ENCODE results near the gene AMT.

AMT gene, protein sequence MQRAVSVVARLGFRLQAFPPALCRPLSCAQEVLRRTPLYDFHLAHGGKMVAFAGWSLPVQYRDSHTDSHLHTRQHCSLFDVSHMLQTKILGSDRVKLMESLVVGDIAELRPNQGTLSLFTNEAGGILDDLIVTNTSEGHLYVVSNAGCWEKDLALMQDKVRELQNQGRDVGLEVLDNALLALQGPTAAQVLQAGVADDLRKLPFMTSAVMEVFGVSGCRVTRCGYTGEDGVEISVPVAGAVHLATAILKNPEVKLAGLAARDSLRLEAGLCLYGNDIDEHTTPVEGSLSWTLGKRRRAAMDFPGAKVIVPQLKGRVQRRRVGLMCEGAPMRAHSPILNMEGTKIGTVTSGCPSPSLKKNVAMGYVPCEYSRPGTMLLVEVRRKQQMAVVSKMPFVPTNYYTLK

DNA sequence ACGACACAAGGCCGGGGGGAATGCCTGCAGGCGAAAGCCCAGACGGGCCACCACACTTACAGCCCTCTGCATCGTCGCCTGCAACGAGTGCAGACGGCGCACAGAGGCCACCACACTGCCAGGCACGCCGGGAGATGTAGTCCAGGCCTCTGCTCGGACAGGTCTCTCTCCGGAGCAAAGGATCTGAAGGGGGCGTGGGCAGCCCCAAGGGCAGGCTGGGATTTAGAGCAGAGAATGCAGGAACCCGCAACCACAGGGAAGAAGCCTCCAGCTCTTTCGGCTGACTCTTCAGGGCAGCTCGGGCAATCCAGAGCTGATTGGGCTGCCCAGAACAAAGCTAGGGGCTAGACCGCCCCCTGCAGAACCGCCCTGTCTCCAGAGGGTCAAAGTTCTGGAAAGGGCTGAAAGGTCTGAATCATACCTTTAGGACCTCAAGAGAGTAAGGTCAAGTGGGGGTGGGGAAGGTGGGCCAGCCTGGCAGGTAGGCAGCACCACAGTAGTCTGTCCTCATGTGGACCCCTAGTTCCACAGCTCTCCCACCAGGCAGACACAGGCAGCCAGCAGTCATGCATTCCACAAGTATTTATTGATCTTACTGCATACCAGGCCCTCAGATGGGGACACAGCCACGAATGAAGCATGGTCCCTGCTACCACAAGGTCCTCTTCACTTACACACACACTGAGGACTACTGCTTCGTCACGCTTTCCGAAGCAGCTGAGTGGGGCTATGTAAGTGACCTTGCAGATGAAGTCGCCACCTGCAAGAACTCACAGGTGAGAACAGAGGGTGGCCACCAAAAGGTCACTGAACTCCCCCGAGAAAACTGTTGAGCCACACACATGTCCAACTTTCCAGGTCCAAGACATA is at the start of gene AMT:
Gene AMT, minus strand, starts transcription at position 95 of the 870 bp plus-strand sequence. Its CDS starts 23 bp downstream, at position 72.
- no peak for DNase-seq (ENCODE audit: low read depth in 1 of 2, low spot score in 1 of 2)

DNA sequence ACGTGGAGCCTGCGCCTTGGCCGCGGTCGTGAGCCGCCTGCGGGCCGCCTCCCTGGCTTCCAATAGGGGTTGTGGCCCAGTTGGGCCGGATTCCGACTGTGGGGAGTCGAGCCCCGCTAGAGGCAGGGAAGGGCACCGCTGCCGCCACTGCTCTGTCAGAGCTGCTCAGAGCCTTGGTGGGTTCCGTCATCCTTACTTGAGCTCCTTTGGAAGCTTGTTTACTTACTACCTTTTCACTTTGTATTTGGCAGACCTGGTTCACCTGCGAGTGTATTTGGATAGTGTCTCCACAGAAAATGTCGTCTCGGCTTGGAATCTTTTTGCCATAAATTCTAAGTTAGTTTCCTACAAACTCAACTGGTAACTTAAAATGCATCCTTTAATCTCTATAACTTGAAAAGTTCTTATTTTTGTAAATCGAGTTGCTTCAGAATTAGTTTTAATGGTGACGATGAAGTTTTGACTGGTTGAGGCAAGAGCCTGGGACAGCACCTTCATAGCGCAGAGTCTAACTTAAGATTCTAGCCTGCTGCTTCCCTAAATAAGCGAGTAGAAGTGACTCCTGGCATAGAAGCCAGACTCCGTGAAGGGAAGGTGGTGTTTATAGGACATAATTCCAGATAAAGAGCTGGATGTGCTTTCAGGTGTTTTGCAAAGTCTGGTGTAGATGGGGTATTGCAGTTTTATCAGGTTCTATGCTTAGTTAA is 48.6 kb upstream of the AMT start:
- DNase-seq (ENCODE audit: low read depth in 1 of 2, low spot score in 1 of 2): no peak

DNA sequence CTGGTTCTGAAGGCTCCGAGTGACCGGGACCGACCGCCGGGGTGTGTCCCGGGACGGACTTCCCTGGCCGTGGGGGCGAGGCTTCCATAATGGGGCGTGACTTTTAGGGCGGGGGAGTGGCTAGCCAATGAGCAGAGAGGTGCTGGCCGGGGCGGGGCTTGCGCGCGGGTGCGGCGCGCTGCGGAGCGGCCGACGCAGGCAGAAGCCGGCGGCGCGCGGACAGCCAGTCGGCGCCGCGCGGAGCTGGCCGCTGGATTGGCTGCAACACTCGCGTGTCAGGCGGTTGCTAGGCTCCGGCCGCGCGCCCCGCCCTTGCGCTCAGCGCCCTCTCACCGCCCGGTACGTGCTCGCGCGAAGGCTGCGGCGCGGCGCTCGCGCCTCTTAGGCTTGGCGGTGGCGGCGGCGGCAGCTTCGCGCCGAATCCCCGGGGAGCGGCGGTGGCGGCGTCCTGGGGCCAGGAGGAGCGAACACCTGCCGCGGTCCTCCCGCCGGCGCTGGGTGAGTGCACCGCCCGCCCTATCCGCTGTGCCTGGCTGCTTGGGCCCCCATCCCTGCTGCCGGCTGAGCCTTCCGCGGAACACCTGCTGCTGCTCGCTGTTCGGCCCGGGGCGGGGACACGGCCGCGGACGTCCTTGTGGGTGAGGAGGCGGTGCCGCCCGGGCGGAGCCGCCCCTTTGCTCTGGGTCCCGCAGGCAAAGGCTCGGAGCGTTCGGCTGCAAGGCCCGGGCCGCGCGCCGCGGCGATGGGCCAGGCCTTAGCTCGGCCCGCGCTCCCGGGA is 47.9 kb upstream of the AMT start, which contains the start of gene DAG1:
Gene DAG1, plus strand, starts transcription at position 332 of the 778 bp plus-strand sequence. CDS start 40,268 bp downstream, outside the sequence.
- peak; percentile 92 to 94 for DNase-seq (ENCODE audit: low read depth in 1 of 2, low spot score in 1 of 2)

DNA sequence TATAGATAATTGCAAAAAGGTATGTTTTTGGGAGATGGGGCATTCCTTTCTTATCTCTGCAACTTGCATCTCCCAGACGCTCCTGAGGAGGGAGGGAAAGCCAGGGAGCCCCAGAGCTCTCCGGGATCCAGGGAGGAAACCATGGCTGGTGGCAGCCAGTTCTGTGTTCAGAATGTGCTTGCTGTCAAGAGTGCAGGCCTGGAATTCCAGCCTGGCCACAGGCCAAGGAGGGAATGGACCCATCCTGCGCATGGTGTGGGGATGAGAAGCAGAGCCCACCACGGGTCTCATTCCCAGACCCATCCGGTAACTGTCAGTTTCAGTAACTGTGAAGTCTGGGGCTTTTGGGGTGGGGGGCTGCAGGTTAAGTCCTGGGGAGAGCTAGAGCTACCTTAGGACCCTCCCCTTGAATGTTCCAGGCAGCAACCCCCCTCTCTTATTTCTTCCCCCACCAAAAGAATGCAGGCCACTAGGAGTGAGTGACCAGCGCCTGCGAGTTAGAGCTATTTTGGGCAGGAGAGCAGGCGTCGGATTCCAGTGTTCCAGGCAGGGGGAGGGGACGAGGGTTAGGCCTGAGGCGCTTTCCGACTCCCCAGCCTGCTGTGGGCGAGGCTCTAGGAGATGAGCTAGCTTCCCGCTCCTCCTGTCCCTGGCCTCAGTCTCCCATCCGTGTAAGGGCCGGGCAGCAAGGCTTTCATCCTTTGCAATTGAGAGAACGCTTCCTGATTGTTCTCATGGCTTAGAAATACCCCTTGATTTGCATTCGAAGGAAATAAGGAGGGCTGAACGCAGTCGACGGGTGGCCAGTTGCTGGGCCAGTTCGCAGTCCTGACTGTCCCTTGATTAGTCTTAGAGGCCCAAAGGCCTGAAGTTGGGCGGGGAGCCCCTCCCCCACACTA is 47.0 kb upstream of the AMT start:
- DNase-seq (ENCODE audit: low read depth in 1 of 2, low spot score in 1 of 2): no peak

DNA sequence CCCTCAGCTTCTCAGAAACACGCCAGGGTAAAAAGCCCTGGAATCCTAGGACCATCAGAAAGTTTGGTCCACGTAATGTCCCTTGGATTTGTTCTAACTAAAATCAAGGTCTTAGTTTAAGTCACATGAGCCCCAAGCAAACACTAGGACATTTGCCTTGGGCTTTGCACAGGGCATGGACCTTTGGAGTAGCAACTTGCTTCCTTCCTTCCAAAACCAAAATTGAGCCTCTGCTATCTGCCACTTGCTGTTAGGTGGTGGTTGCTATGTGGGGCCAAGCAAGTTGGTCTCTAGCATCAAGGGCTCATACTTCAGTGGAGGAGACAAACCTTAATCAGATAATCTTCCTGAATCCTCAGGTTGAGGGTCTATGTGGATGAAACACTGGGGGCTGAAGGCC is 43.8 kb upstream of the AMT start:
- DNase-seq (ENCODE audit: low read depth in 1 of 2, low spot score in 1 of 2): no peak

DNA sequence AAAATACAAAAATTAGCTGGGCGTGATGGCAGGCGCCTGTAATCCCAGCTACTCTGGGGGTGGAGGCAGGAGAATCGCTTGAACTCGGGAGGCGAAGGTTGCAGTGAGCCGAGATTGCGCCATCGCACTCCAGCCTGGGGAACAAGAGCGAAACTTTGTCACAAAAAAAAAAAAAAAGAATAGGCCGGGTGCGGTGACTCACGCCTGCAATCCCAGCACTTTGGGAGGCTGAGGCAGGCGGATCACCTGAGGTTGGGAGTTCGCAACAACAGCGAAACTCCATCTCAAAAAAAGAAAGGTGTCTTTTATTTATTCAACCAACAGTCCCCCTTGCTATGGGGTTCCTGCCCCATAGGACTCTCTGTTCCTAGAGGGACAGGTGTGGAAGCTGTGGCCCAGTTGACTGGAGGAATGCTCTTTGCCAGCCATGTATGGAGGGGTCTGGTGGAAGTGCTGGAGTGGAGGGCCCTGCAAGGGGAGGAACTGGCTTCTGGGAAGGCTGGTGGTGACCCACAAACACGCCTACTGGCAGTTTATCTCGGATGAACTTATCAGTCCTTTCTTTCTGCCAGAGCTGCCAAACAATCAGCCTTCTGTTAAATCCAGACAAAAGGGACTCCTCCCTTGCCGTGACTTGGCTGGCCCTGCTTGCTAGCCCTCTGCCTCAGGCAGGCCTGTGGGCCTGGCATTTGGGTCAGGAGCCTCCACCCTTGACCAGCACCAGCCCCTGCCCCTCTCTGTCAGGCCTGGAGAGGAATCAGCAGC is 43.2 kb upstream of the AMT start:
- no peak for DNase-seq (ENCODE audit: low read depth in 1 of 2, low spot score in 1 of 2)

DNA sequence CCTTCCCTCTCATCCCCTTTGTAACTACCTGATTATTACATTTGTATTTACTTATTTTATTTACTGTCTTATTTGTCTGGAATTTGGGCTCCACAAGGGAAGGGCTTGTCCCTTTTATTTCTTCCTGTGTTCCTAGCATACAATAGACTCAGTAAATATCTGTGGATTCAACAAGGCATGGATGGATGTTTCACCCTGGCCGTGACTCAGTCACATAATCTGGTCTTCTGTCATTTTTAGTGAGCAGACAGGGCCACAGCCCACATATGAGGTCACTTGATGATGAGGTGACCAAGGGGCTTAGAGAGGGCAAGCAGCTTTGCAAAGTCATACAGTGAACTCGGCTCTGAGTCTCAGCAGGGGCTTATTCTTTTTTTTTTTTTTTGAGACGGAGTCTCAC is 39.9 kb upstream of the AMT start:
- no peak for DNase-seq (ENCODE audit: low read depth in 1 of 2, low spot score in 1 of 2)

DNA sequence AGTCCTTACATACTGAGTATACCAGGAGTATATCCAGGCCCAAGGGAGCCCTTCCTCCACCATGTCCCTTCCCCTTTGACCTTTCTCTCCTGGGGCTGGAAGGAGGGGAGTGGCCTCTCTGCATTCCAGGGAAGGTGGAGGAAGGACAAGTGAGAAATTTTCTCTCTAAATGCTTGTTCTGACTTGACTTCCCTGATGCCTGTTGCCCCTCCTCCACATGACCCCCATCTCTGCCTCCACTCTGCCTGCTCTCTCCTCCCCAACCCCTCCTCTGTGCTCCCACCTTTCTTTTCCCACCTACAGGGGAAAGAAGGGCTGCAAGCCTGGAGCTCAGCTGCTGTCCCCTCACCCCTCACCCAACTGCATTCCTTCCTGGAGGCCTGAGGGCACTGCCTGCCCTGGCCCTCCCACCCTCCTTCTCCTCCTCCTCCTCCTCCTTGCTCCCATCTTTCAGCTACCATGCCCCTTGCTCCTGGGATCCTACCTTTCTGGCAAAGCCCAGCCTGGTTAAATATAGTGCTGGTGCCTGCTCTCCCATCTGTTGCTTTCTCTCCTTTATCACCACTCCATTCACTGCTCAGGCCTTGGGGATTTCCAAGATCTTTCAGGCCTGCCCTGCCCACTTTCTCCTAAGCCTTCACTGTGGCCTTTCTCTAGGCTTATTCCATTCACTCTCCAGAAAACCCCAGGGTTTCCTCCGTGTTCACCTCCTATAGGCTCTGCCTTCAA is 39.3 kb upstream of the AMT start:
- DNase-seq (ENCODE audit: low read depth in 1 of 2, low spot score in 1 of 2): no peak

DNA sequence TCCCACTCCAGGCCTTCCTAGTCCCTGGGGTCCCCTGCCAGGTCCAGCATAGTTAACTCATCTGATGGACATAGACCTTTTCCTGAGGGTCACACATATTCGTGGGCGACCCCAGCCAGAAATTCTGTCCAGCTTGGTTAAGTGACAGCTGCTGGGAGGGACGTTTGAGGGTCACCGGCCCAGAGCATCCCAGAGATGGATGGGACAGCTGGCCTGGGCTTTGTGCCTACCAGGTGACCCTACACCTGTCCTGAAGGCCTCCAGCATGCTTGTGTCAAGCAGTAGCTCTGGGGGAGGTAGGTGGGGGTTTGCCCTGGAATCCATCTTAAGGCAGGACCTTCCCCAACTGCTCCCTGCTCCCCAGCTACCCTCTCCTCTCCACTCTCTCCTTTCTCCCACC is 38.7 kb upstream of the AMT start:
- DNase-seq (ENCODE audit: low read depth in 1 of 2, low spot score in 1 of 2): no peak

DNA sequence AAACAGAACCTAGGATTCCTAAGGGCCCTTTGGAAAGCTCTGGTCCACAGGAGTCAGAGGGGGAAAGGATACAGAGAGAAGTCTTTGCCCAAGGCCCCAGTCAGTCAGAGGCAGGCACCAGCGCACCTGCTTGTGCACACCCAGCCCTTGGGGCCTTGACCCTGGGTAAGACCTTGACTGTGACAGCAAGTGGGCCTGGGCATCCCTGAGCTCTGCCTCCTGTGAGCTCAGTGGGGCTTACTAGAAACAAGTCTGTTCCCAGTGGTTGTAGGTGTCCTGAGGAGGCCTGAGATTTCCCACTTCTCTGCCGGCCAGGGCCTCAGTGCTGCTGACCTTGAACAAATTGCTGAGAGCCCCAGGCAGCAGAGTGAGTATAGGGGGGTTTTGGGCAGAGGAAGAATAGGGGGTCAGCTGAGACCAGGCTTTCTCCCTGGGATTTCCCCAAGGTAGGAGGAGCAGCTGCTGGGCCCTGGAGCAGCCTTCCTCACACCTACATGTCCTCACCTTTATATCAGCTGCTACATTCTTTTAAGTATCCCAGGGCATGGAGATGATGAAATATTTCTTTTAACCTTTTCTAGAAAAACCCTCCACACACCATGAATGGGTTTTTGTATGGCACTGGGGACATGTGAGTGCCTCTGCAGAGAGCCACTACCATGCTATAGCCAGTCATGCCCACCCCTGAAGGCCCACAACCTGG is 38.1 kb upstream of the AMT start:
- no peak for DNase-seq (ENCODE audit: low read depth in 1 of 2, low spot score in 1 of 2)

DNA sequence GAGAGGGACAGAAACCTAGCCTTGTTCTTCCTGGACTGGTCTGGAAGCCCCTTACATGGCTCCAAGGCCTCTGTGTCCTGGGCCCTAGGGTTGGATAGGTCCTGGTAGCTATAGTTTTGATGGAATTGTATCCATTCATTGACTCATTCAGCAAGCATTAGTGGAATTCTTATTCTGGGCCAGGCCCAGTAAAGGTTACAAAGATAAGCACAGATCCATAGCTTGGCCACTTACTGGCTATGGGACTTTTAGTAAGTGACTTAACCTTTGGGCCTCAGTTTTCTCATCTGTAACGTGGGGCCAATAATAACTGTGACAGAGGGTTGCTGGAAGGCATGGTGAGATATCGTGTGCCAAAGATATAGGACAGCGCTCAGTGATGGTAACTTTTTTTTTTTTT is 34.2 kb upstream of the AMT start:
- no peak for DNase-seq (ENCODE audit: low read depth in 1 of 2, low spot score in 1 of 2)

DNA sequence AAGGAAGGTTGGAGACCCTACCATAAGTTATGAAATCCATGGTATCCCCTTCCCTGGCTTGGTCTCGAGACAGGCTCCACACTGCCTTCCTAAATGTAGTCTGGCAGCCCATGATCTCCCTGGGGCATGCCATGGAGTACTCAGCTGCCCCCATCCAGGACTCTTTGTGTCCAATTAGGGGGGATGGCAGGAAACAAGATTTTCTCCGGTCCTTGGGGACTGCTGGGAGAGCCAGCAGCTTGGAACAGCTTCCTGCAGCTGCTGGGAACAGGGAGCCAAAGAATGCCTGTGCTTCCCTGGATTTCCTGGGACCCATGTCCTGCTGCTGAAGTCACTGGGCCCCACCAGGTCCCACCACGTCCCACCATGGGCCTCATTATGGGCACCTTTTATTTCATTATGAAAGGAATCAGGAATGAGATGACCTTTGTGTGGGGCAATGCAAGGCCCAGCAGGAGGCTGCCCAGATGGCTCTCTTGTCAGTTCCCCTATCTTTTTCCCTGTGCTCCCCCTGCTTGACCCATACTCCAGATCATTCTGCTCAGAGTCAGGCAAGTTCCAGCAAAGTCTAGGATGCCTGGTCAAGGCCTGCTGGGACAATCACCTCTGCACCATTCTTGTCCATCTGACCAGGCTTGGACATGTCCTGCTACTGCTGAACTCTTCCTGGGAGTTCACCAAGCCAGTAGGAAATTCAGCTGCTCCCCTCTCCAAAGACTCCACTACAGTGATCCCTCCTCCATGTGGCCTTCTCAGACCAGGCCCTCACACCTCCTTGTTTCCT is 32.8 kb upstream of the AMT start:
- DNase-seq (ENCODE audit: low read depth in 1 of 2, low spot score in 1 of 2): no peak

DNA sequence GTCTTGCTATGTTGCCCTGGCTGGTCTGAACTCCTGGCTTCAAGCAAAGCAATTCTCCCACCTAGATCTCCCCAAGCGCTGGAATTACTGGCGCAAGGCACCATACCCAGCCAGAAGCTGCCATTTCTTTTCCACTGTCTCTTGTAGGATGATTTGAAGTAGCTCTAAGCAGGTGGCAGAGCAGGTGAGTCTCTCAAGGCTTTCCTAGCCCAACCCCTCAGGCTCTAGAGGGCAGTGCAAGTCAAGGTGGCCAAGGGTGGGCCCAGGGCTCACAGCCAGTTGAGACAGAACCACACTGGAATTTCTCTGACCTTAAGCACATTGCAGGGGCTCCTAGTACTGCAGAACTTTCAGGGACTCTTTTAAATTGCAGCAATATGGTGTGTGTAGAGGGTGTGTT is 32.2 kb upstream of the AMT start:
- no peak for DNase-seq (ENCODE audit: low read depth in 1 of 2, low spot score in 1 of 2)

DNA sequence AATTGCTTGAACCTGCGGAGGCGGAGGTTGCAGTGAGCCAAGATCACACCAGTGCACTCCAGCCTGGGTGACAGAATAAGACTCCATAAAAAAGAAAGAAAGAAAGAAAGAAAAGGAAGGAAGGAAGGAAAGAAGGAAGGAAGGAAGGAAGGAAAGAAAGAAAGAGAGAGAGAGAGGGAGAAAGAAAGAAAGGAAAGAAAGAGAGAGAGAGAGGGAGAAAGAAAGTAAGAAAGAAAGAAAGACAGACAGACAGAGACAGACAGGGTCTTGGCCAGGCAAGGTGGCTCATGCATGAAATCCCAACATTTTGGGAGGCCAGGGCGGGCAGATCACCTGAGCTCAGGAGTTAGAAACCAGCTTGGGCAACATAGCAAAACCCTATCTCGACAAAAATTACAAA is 31.3 kb upstream of the AMT start:
- DNase-seq (ENCODE audit: low read depth in 1 of 2, low spot score in 1 of 2): no peak

DNA sequence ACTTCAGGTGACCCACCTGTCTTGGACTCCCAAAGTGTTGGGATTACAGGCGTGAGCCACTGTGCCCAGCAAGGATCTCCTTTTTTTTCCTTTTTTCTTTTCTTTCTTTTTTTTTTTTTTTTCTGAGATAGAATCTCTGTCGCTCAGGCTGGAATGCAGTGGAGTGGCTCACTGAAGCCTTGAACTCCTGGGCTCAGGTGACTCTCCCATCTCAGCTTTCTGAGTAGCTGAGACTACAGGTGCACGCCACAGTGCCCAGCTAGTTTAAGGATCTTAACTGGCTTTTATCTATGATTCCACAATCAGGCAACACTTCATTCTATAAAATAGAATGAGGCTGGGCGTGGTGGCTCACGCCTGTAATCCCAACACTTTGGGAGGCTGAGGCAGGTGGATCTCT is 23.1 kb upstream of the AMT start:
- DNase-seq (ENCODE audit: low read depth in 1 of 2, low spot score in 1 of 2): no peak

DNA sequence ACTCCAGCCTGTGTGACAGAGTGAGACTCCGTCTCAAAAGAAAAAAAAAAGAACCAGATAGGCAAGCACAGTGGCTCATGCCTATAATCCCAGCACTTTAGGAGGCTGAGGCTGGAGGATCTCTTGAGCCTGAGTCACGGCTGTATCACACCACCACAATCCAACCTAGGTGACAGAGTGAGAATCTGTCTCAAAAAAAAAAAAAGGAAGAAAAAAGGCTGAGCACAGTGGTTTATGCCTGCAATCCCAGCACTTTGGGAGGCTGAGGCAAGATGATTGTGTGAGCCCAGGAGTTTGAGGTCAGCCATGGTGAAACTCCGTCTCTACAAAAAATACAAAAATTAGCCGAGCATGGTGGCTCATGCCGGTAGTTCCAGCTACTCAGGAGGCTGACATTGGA is 12.5 kb upstream of the AMT start:
- DNase-seq (ENCODE audit: low read depth in 1 of 2, low spot score in 1 of 2): no peak

DNA sequence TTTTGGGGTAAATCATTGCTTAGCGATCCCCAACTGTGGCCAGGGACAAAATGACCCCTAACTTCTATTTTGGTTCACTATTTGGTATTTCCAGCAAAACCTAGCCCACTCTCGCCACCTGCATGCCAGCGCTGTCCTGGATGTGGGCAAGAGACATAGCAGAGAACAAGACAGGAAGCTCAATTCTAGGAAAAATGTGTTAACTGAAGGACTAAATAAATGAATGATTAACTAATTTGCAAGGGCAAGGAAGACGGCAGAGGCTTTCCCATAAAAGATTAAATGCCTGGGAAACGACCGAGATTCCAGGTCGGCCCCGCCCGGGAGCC is 6.4 kb upstream of the AMT start:
- no peak for DNase-seq (ENCODE audit: low read depth in 1 of 2, low spot score in 1 of 2)

All from activated T-helper 1 cell treated with anti-CD3 and anti-CD28 coated beads, Interleukin-2, amount 50 U/mL, for 16 hours (primary cell).